Adipocyte (in vitro differentiated cells): ENCODE results near the gene PLEKHM3.

Source experiments
- DNase-seq: peaks from one replicate; pipeline ENCODE4 v3.0.0-alpha.2; 2015; ENCODE audit warnings: low read depth
- H3K27me3 ChIP-seq: replicated peaks from 2 replicates; pipeline ENCODE4 v1.7.0; 2013; ENCODE audit warnings: mild to moderate bottlenecking, low read length, moderate library complexity; ENCODE audit not compliant: control insufficient read depth, insufficient read depth
- H3K36me3 ChIP-seq: 2 replicates; pipeline ENCODE4 v1.7.0; 2013; ENCODE audit warnings: low read length, mild to moderate bottlenecking, moderate library complexity; ENCODE audit not compliant: control insufficient read depth, insufficient read depth, severe bottlenecking
- H3K4me1 ChIP-seq: 2 replicates; pipeline ENCODE4 v1.7.0; 2013; ENCODE audit warnings: mild to moderate bottlenecking, low read length, moderate library complexity; ENCODE audit not compliant: control insufficient read depth, insufficient read depth
- H3K4me3 ChIP-seq: 2 replicates; pipeline ENCODE4 v1.7.0; 2013; ENCODE audit warnings: mild to moderate bottlenecking, low read length, moderate library complexity
- H3K9ac ChIP-seq: 2 replicates; pipeline ENCODE4 v1.7.0; 2013; ENCODE audit warnings: mild to moderate bottlenecking, low read length, moderate library complexity
- H3K9me3 ChIP-seq: 2 replicates; pipeline ENCODE4 v1.7.0; 2013; ENCODE audit warnings: mild to moderate bottlenecking, low read length, moderate library complexity; ENCODE audit not compliant: control insufficient read depth

The PLEKHM3 gene

GRCh38 chr2:207930747-207931146 lies 94.6 kb downstream of the PLEKHM3 start:
- no peaks in the 10 kb centered on the region for H3K36me3 ChIP-seq
- no peak overlapping the region for H3K4me3 ChIP-seq
- no peaks in the 10 kb centered on the region for H3K27me3 ChIP-seq
- peaks cover 40% of the 10 kb centered on the region for H3K4me1 ChIP-seq
- no peak for DNase-seq
- H3K9me3 ChIP-seq: no peaks in the 10 kb centered on the region
- H3K9ac ChIP-seq: no peak overlapping the region

- DNase-seq: no peak
- H3K4me3 ChIP-seq: no peak overlapping the region
- H3K9me3 ChIP-seq: no peaks in the 10 kb centered on the region
- H3K4me1 ChIP-seq: peaks cover 40% of the 10 kb centered on the region
- no peaks in the 10 kb centered on the region for H3K36me3 ChIP-seq
- no peak overlapping the region for H3K9ac ChIP-seq
- no peaks in the 10 kb centered on the region for H3K27me3 ChIP-seq
Observed at GRCh38 chr2:207929923-207930322, 95.4 kb downstream of the PLEKHM3 start.

GRCh38 chr2:207928079-207928478 lies 97.2 kb downstream of the PLEKHM3 start:
- Histone ChIP-seq H3K36me3 (no peaks in the 10 kb centered on the region), H3K4me3 (no peak overlapping the region)
- DNase-seq: no peak

GRCh38 chr2:207926989-207927300 lies 98.4 kb downstream of the PLEKHM3 start:
- Histone ChIP-seq H3K4me3 (no peak overlapping the region), H3K4me1 (peaks cover 29% of the 10 kb centered on the region), H3K36me3 (no peaks in the 10 kb centered on the region), H3K27me3 (no peaks in the 10 kb centered on the region), H3K9ac (no peak overlapping the region), H3K9me3 (no peaks in the 10 kb centered on the region)
- no peak for DNase-seq

More at GRCh38 chr2:207928079-207928478, 97.2 kb downstream of the PLEKHM3 start:
- Histone ChIP-seq H3K27me3 (no peaks in the 10 kb centered on the region), H3K9me3 (no peaks in the 10 kb centered on the region), H3K4me1 (peaks cover 29% of the 10 kb centered on the region), H3K9ac (no peak overlapping the region)

- peaks cover 29% of the 10 kb centered on the region for H3K4me1 ChIP-seq
- H3K36me3 ChIP-seq: no peaks in the 10 kb centered on the region
- no peak overlapping the region for H3K9ac ChIP-seq
- H3K9me3 ChIP-seq: no peaks in the 10 kb centered on the region
- no peaks in the 10 kb centered on the region for H3K27me3 ChIP-seq
- peak; percentile 80 for DNase-seq
- H3K4me3 ChIP-seq: peak overlapping the region; percentile 0
Observed at GRCh38 chr2:207926133-207926988, 99.0 kb downstream of the PLEKHM3 start.

- DNase-seq: no peak
- Histone ChIP-seq H3K9ac (no peak overlapping the region), H3K9me3 (no peaks in the 10 kb centered on the region), H3K4me1 (peaks cover 29% of the 10 kb centered on the region), H3K27me3 (no peaks in the 10 kb centered on the region), H3K36me3 (no peaks in the 10 kb centered on the region), H3K4me3 (peak overlapping the region; percentile 0)
Observed at GRCh38 chr2:207925601-207926000, 99.7 kb downstream of the PLEKHM3 start.

- Histone ChIP-seq H3K4me3 (no peak overlapping the region), H3K4me1 (peaks cover 15% of the 10 kb centered on the region), H3K9me3 (no peaks in the 10 kb centered on the region), H3K36me3 (peaks cover 3% of the 10 kb centered on the region), H3K27me3 (no peaks in the 10 kb centered on the region), H3K9ac (no peak overlapping the region)
- no peak for DNase-seq
Observed at GRCh38 chr2:207921606-207922005, 103.7 kb downstream of the PLEKHM3 start.

GRCh38 chr2:207920721-207921120 lies 104.6 kb downstream of the PLEKHM3 start:
- no peaks in the 10 kb centered on the region for H3K27me3 ChIP-seq
- DNase-seq: no peak
- no peak overlapping the region for H3K9ac ChIP-seq
- H3K9me3 ChIP-seq: no peaks in the 10 kb centered on the region
- peaks cover 7% of the 10 kb centered on the region for H3K4me1 ChIP-seq
- H3K4me3 ChIP-seq: no peak overlapping the region
- H3K36me3 ChIP-seq: peaks cover 3% of the 10 kb centered on the region

GRCh38 chr2:207920321-207920720 lies 105.0 kb downstream of the PLEKHM3 start:
- Histone ChIP-seq H3K4me3 (no peak overlapping the region), H3K4me1 (peaks cover 3% of the 10 kb centered on the region), H3K9ac (no peak overlapping the region), H3K36me3 (peaks cover 3% of the 10 kb centered on the region), H3K9me3 (no peaks in the 10 kb centered on the region), H3K27me3 (no peaks in the 10 kb centered on the region)
- DNase-seq: no peak

- H3K4me1 ChIP-seq: no peaks in the 10 kb centered on the region
- H3K27me3 ChIP-seq: no peaks in the 10 kb centered on the region
- no peak for DNase-seq
- H3K9ac ChIP-seq: no peak overlapping the region
- H3K36me3 ChIP-seq: peaks cover 3% of the 10 kb centered on the region
- H3K9me3 ChIP-seq: no peaks in the 10 kb centered on the region
- no peak overlapping the region for H3K4me3 ChIP-seq
Observed at GRCh38 chr2:207919164-207919919, 106.0 kb downstream of the PLEKHM3 start.

- Histone ChIP-seq H3K4me3 (no peak overlapping the region), H3K4me1 (no peaks in the 10 kb centered on the region), H3K9me3 (no peaks in the 10 kb centered on the region), H3K36me3 (peaks cover 8% of the 10 kb centered on the region), H3K27me3 (no peaks in the 10 kb centered on the region), H3K9ac (no peak overlapping the region)
- no peak for DNase-seq
Observed at GRCh38 chr2:207914716-207915115, 110.6 kb downstream of the PLEKHM3 start.
